ENCODE measurements around the gene TP73.

TP73 gene

DNA sequence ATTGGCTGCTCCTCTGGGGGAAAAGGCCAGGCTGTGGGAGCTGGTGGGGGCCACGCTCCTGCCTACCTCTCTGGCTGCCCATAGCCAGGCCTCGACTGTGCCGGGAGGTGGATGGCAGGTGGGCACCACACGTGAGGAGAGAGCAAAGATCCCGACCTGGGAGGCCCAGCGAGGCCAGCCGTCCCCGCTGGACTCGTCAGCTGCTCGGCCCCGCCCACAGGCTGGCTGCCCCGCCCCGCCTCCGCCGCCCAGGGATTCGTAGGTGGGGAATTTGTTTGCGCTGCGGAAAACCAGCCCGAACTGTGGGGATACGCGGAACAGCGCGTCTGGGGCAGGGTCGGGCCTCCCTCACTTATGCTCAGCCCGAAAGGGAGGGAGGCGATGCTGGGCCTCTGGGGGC lies 31.7 kb downstream of the TP73 start:
- in situ Hi-C loops (cut with MboI; ENCODE audit: low sequenced_read_pairs), result no loop called here

DNA sequence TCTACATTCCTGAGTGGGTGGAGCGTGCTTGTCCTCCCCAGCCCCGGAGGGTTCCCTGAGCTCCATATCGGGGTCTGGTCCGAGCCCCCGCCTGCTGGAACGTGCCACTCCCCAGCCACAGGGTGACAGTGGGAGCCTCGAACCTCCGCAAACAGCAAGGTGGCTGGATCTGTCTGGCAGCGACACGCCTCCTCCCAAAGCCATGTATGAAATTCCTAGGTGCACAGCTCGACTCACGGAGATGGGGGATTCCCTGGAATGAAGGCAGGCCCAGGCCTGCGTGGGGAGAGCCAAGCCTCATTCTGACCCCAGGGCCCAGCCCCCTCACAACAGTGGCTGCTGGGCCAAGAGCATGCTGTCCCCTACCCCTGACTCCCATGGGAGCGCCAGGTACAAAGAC lies 32.9 kb downstream of the TP73 start:
- in situ Hi-C loops (cut with MboI; ENCODE audit: low sequenced_read_pairs), result no loop called here

DNA sequence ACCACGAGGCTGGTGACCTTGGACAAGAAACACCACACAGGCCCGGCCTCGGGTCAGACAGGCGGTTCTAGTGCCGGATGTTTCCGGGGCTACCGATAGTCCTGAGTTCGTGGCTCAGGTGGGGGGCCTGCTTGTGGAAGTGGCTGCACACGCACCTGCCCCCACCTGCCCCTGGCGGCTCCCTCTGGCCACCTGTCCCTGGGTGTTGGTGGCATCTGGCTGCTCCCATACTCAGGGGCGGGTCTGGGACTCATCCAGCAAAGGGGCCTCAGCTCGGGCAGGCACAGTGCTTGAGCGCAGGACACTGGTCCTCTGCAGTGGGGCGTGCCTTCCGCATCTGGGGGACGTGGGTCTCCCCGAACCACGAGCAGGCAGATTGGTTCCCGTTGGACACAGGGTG lies 33.6 kb downstream of the TP73 start:
- in situ Hi-C loops (cut with MboI; ENCODE audit: low sequenced_read_pairs), result no loop called here

DNA sequence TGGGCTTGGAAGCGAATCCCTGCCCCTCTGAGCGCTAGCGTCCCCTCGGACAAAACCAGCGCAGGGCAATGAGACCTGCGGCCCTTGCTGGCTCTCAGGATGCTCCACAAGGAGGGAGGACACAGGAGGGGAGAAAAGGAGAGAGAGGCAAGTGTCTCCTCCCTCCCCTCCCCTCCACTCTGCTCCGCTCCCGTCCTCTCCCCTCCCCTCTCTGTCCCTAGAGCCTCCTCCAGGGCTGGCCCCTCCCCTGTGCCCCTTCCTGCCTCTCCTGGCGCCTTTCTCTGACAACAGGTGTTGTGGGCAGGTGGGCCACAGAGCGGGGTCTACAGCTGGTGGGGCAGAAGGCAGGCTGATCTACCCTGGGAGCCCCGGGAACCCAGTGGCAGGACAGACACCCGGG lies 35.2 kb downstream of the TP73 start:
- in situ Hi-C loops (cut with MboI; ENCODE audit: low sequenced_read_pairs), result no loop called here

DNA sequence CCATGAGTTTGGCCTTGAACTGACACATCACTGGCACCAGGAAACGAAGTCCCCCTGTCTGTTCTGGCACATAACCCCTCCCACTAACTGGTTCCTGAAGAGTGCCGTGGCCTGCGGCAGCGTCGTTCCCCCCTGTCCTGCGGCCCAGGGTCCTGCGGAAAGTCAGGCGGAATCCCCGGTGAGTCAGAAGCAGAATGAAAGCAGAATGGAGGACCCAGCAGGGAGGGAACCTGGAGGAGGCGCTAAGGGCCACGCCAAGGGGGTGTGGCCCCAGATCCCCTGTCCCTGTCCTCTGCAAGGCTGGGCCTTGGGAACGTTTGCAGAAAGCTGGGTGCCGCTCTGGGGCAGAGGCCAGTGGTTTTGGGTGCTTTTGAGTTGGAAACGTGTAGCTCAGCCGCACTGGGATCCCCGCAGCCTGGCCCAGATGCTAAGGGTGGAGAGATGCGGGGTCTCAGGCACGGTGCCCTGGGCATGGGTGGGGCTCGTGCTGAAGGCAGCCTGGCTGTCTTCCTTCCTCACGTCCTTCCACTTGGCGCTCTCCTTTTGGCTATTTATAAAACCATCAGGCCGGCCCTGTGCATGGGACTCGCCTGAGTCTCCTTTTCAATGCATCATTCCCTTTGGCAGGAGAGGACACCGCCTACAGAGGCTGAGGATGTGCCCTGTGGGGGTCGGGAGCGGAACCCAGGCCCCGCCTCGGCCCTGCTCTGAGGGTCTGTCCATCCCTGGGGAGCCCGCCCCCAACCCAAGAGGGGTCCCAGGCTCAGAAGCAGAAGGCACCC lies 36.2 kb downstream of the TP73 start:
- in situ Hi-C loops (cut with MboI; ENCODE audit: low sequenced_read_pairs), result no loop called here

DNA sequence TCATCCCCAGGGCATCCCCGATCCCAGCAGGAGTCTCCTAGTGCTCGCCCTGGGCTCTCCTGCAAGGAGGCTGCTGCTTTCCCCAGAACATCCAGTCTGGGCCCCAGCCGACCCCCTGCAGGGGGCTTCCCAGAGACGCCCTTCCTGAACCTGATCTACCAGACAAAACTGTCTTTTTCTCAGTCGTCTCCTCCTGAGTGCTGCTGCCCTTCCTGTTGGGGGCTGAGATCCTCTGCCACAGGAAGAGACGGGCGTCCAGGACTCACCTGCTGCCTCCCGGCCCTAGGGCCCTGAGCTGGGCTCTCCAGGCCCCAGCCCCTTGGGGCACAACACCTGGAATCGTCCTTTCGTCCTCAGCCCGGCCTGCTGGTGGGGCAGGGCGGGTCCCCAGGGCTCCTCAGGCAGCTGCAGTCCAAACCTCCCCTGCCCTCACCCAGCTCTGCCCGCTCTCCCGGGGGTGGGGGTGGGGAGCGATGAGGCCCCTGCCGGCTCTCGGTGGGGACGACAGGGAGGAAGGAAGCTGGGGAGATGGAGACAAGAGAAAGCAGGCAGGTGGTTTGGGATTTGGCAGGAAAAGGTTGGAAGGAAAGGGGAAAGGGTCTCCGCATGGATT lies 36.9 kb downstream of the TP73 start:
- in situ Hi-C loops (cut with MboI; ENCODE audit: low sequenced_read_pairs), result no loop called here

DNA sequence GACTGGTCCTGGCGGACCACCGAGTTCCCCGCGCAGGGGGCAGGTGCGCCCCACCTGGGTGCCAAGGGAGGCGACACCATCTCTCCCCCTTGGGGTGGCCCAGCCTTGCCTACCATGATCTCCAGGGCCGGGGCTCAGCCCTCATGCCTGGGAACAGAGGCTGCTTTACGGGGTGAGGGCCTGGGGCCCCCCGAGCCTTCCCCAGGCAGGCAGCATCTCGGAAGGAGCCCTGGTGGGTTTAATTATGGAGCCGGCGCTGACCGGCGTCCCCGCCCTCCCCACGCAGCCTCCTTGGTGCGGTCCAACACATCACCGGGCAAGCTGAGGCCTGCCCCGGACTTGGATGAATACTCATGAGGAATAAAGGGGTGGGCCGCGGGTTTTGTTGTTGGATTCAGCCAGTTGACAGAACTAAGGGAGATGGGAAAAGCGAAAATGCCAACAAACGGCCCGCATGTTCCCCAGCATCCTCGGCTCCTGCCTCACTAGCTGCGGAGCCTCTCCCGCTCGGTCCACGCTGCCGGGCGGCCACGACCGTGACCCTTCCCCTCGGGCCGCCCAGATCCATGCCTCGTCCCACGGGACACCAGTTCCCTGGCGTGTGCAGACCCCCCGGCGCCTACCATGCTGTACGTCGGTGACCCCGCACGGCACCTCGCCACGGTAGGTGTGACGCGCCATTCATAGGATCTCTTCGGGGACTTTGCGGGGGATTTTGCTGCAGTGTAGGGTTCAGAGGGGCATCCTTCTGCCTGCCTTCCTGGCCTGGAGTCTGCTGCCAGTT lies 38.2 kb downstream of the TP73 start:
- in situ Hi-C loops (cut with MboI; ENCODE audit: low sequenced_read_pairs), result no loop called here

DNA sequence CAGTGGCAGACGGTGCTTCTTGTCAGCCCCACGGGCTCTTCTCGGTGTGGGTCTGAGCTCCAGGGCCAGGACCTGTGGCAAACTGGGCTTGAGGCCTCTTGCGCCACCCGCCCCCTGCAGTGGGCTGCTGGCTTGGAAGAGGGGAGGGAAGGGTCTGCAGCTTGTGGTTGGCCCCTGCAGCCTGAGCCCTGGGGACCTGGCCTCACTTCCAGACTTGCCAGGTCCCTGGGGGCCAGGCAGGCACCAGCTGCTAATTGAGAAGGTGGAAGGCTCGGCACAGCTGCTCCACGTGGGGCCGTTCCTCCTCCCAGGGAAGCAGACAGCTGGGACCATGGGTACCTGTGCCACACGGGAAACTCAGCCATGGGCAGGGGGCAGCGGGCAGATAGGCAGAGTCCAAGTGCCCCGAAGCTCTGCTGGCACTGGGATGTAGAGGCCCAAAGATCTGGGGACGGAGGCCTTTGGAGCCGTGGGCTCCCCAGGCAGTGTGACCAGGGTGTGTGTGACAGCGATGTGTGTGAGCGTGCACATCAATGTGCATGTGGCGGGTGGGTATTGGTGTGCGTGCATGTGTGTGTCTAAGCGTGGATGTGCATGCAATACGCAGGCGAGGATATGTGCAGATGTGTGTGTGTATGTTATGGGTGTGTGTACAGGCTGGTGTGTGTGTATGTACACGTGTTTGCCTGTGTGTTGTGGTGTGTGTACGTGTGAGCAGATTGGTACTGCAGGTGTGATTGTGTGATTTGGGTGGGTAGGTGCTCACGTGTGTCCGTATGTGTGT lies 39.3 kb downstream of the TP73 start:
- in situ Hi-C loops (cut with MboI; ENCODE audit: low sequenced_read_pairs), result no loop called here

DNA sequence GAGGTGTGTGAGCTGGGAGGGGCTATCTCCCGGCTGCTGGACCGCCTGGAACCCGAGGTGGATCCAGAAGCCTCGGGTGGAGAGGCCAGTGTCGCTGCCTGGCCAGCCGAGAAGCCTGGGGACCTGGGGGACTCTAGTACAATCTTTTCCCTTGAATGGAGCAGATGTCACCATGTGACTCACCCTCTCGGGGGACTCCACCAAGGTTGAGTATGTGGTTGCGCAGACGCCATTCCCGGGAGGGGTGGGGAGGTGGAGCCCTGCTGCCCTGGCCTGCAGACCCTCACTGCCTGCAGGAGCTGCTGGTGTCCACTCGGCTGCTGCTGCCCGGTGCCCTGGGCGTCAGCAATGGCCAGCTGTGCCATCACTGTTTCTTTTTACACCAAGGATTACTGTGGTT lies 40.3 kb downstream of the TP73 start:
- in situ Hi-C loops (cut with MboI; ENCODE audit: low sequenced_read_pairs), result no loop called here

DNA sequence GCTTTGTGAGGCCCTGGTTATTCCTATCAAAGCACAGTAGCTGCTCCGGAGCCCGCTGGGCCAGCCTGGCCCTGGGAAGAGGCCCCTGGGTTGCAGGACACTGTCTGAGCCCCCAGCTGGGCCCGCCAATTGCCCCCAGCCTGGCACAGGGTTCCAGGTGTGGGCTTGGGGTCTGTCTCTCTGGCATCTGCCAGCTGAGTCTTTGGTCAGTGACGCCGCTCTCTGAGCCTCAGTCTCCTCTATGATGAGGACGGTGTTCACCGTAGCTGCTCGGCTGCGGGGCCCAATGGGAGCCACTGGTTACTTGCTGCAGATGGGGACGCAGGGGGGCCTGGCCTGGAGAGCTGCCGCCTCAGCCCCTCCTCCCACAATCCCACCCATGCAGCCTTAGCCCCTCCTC lies 41.0 kb downstream of the TP73 start:
- in situ Hi-C loops (cut with MboI; ENCODE audit: low sequenced_read_pairs), result no loop called here

DNA sequence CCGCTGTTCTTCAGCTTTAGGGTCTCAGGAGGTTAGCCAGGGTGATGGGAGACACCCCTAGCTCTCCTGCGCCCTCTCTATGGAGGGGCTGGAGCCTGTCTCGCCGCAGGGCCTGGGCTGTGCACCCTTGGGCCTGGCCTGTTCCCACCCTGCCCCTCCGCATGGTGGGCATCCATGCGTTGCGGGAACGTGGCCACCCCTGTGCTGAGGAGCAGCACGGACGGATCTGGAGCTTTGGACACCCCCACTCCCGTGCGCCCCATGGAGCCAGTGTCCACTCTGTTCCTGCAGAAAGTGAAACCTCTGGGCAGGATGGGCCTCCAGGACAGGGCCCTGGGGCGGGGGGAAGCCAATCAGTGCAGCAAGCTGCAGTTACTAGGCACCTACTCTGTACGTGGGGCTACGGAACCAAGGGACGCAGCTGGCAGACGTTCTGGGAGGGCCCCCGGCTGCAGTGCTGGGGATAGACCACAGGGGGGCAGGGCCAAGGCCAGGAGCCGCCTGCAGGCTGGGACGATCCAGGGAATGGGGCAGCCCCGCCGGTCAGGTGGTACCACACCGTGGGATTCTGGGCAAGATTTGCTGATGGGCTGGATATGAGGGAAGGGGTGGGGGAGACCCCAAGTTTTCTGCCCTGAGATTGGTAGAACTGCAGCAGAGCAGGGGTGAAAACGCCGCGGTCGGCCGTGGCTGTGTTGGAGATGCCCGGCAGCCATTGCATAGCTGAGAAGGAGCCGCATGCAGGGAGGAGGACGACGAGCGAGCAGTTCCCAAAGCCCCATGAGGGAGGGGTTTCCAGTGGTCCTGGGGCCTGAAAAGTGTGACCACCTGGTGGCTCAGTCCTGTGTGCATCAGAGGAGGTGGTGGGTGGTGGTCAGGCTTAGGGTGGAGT lies 43.3 kb downstream of the TP73 start:
- in situ Hi-C loops (cut with MboI; ENCODE audit: low sequenced_read_pairs), result no loop called here

DNA sequence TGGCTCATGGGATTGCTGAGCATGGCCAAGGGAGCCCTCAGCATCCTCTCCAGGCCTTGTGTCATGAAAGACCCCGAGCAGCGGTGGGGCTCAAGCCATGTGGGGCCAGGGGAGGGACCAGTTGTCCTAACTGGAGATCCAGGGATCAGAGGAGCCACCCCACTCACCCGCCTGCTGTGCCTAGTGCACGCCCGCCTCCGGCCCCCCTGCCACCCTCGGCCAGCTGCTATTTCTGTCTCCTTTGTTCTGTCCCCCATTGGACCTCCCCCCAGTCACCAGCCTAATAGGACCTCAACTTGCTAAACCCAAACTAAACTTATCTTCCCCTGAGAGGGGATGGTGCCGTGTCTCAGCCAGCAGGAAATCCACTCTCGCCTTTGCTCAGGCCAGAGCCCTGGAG lies 44.4 kb downstream of the TP73 start:
- in situ Hi-C loops (cut with MboI; ENCODE audit: low sequenced_read_pairs), result no loop called here

DNA sequence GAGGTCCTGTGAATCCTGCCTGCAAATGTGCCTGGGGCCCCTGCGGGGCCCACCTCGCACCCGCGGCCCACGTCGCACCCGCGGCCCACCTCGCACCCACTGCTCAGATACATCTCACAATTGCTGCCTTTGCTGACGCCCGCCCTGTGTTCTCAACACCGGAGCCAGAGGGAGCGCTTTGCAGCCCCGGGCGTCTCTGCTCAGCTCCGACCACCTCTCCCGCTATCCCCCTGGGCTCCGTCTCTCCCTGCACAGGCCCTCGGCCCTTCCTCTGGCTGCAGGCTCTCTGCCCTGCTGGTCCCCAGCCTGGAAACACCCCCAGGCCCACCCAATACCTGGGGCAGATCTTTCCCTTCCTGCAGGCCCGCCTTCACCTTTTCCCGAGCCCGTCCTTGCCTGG lies 44.8 kb downstream of the TP73 start:
- in situ Hi-C loops (cut with MboI; ENCODE audit: low sequenced_read_pairs), result no loop called here

DNA sequence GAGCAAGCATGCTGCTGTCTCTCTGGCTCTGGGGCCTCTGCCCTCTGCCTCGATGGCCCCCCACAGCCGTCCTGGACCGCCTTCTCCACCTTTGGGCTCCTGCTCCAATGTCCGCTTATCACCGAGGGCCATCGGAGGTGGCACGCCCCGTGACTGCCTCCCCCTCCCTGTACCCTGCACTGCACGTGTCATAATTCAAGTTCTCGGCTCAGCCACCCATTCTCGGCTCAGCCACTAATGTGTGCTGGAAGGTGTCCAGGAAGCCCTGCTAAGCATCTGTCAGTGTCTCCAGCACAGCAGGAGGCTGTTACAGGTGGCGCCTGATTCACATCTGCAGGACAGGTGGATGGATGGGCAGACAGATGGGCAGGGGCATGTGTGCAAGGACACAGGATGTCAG lies 45.5 kb downstream of the TP73 start:
- in situ Hi-C loops (cut with MboI; ENCODE audit: low sequenced_read_pairs), result no loop called here

DNA sequence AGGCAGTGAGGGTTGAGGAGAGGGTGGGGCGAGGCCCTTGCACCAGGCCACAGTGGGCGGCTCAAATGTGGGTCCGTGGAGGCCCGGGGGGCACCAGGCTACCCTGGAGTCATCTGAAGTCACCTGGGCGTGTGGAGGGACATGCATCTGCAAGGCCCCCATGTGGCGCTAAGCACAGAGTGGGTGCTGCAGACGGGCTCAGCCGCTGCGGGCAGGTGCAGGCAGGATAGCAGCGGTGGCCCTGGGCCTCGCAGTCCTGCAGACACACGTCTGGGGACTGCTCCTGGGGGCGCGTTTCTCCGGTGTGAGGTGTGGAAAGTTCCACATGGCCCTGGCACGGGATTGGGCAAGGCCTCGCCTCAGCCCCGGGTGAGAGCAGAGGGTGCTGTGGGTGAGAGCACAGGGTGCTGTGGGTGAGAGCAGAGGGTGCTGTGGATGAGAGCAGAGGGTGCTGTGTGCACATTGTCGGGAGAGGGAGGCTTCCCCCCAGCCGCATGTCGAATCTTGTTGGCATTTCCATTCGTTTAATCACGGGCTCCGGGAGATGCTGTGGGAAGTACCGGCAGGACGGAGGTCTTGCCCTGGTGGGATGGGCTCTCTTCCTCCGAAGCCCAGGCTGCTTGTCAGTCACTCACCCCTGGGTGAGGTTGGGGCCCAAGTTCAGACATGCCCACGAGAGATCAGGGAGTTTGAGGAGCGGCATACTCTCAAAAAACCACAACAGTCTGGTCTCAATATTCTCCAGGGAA lies 46.5 kb downstream of the TP73 start:
- in situ Hi-C loops (cut with MboI; ENCODE audit: low sequenced_read_pairs), result no loop called here

DNA sequence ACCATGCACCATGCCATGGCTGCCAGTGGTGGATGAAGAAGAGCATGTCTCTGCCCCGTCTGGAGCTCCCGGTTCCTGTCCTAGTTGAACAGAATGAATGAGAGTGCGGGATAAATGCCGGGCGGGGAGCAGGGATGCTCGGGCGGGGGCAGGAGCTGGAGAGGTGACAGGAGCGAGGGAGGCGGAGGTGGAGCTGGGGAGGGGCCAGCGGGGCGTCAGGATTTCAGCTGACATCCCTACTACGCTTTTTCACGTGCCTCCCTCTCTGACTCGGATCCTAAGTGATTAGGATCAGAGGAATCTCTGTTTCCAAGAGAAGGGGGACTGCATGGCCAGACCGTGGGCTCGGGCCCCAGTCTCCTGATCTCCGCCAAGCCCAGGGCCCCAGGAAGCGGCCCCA lies 47.3 kb downstream of the TP73 start:
- in situ Hi-C loops (cut with MboI; ENCODE audit: low sequenced_read_pairs), result no loop called here

DNA sequence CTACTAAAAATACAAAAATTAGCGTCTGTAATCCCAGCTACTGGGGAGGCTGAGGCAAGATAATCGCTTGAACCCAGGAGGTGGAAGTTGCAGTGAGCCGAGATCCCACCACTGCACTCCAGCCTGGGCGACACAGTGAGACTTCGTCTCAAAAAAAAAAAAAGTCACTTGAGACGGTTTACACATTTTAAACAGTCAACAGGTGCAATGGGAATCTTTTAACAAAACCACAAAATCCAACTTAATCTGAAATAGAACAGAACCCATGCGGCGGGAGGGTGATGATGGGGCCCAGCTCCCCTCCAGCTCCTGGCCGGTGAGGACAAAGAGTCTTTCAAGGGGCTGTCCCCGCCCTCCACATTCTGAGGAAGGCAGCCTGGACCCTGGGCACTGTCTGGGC lies 48.3 kb downstream of the TP73 start:
- in situ Hi-C loops (cut with MboI; ENCODE audit: low sequenced_read_pairs), result no loop called here

DNA sequence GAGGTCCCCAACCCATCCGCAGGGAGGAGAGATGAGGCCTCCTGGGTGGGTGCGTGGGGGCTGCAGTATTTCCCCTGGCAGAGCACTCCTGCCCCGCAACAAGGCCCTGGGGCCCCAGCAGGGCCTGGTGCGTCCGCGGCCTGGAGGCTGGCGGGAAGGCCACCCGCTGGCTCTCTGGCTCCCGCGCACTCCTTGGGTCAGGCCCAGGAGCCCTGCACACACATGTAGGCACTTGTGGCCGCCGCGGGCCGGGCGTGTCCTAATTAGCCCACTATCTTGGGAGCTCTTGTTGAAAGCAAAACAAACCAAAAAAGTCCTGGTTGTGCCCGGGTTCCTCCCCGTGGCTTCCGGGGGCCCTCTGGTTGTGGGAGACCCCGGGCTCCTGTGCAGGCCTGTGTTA lies 50.2 kb downstream of the TP73 start:
- in situ Hi-C loops (cut with MboI; ENCODE audit: low sequenced_read_pairs), result no loop called here

DNA sequence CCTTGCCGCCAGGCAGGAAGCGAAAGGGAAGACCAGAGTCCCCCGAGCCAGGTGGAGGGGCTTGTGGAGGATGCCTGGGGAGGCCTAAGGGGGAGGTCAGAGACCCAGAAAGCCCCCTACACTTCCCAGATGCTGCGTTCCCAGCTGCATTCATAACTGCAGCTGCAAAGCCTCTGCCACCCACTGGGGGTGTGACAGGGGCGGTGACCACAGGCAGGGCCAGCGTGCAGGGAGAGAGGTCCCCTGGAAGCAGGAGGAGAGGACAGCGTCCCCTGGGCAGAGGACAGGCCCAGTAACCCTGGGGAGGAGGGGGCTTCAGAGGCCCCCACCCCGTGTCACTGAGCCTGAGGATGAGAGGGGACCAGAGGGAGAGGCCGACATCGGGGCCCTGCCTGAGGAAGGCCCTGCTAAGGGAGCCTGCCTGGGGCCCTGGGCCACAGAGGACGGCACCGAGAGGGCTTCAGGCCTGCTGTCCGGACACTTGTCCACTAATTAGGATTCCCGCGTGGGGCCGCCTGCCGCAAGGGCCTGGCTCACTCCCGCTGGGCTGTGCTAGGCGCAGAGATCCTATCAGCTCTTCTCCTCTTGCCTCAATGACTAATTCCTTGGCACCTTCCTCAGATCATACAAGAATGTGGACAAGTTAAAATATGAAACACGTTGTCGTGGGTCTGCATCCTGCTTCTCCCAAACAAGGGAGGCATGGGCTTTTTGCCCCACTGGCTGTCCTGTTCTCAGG lies 50.8 kb downstream of the TP73 start:
- in situ Hi-C loops (cut with MboI; ENCODE audit: low sequenced_read_pairs), result no loop called here
